NCI-H2081 treated with DMSO at 0.1 percent for 48 hours (cell line): ENCODE results near the gene TP53BP2.
A peak's percentile ranks its signal among the peaks of the same experiment; 100 is the strongest.
"Not testable (repeated sequence)": the region's sequence is repeated elsewhere in the genome, so short reads cannot be mapped to it uniquely, and the experiment has no call there.

ENCODE experiments used
- DNase-seq: peaks from one replicate; lab custom pipeline; 2025; lab: John Stamatoyannopoulos, UW

Gene TP53BP2

GRCh38 chr1:223761411-223761810, 84.3 kb downstream of the TP53BP2 start:
- no peak for DNase-seq

DNA sequence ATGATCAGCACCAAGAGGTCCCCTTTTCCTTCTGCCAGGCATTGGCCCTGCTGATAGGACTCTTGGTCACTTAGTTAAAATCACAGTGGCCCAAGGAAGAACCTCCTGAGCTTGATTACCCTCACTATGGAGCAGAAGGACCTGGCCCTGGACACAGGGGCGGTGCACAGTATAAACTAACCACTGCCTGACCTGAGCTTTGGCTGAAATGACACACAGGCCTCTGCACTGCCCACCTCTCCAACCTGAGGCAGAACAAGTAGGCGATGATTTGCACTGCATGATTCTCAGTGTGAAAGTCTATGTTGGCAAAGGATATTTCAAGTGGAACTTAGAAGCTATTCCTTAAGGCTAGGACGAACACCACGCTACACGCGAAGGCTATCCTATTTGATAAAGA, 84.9 kb downstream of the TP53BP2 start:
- DNase-seq = no peak

- DNase-seq = no peak
Observed at GRCh38 chr1:223759273-223759672, 86.5 kb downstream of the TP53BP2 start.

GRCh38 chr1:223758734-223759133, 87.0 kb downstream of the TP53BP2 start:
- no peak for DNase-seq

DNA sequence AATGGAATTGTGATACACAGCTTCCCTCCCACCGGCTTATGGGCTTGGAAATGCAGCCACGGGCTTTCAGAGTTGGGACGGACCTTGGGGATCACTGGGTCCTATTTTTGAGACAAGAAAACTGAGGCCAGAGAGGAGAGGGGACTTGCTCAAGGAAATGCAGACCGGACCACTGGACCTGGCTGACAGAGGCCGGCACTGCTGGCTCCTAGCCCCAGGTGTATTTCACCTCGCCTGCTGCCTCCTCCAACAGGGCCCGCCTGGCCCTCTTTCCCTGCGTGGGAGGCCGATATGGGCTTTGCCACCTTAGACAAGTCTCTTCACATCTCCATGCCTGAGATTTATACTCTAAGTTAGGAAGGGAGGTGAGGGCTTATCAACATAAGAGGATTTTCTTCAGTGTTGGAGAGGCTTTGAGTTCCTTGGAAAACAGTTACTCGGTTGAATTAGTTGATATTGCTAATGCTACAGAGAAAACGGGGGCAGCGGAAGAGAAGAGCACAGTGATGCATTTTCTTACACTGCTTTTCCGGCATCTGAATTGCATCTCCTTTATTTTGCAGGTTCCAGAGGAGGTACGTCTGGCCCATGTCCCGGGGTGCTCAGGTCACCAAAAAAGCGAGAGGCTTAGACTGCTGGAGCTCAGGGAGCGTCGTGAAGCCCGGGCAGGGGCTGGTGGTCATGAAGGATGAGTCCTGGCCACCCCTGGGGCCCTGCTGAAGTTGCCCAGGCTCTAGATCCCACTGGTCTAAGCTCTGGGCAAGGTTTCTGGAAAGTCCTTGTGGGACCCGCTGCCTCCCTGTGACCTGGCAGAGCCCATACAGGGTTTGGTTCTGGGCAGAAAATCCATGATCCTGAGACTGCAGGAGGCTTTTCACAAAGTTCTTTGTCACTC, 88.7 kb downstream of the TP53BP2 start:
- DNase-seq = no peak

DNA sequence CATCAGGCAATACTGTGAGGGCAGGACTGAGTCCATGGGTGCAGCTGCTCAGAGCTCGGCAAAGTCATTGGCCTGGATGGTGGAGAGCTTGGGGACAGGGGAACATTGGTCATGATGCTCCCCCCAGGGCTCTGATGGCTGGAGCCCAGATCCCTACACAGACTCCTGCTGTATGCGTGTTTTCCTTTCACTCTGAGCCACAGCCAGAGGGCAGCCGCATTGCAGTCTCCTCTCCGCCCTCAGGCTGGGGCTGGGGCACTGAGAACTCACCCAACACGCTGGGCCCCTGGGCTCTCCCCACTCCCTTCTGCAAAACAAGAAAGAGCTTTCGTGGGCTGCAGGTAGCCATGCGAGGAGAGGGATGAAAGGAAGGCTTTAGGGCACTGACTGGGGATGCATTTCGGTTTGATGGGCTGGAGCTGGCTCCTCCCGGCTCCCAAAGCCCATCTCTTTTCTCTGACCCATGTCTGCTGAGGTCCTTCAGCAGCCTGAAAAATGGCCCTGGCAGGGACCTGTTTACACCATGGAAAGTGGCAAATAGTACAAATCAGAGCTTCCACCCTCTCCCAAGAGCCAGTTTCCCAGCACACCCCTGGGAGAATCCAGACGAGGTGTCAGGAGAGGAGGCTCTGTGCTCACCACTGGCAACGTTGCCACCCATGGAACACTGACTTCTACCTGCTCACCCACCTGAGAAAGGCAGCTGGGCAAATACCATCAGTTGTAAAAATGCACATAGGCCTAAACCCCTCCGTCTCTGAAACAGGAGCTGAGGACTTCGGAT, 89.6 kb downstream of the TP53BP2 start:
- no peak for DNase-seq

DNA sequence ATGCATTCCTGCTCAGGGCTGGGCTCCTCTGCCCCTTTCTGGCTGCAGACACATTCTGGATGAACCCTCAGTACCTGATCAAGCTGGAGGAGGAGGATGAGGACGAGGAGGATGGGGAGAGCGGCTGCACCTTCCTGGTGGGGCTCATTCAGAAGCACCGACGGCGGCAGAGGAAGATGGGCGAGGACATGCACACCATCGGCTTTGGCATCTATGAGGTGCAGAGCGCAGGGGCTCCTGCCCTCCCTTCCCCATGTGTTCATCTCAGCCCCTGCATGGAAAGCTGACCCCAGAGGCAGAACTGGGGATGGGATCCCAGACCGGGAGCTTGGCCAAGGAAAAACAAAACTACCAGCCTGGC, 90.3 kb downstream of the TP53BP2 start:
- no peak for DNase-seq

DNA sequence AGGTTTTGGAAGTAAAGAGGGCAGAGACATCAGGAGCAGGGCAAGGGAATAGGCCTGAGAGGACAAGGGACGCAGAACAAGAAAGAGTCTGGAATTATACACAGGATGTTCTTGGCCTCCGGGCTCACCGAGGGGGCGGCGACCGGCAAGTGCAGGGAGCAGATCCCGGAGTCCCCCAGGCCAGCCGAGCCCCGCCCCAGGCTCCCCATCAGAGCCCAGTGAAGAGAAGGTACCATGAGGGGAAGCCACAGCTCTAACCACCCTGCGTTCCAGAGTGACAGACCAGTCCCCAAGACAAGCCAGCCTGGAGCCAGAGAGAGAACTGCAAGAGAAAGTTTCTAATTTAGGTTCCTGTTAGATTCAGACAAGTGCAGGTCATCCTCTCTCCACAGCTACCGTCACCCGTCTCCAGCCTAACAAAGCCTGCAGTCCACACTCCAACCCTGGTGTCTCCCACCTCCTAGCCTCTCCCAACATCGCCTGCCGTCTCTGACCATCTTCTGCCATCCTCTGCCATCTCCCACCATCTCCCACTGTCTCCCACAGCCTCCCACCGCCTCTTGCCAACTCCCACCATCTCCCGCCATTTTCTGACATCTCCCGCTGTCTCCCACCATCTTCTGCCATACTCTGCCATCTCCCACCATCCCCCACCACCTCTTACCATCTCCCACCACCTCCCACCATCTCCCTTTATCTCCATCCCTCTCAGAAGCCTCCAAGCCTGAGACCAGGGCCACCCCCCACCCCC, 90.9 kb downstream of the TP53BP2 start:
- DNase-seq = no peak

GRCh38 chr1:223752721-223753515, 92.8 kb downstream of the TP53BP2 start:
- no peak for DNase-seq

GRCh38 chr1:223751696-223752095, 94.1 kb downstream of the TP53BP2 start:
- no peak for DNase-seq

GRCh38 chr1:223750730-223751570, 94.8 kb downstream of the TP53BP2 start:
- no peak for DNase-seq

- DNase-seq = no peak
Observed at GRCh38 chr1:223748773-223749733, 96.7 kb downstream of the TP53BP2 start.

GRCh38 chr1:223748405-223748772, 97.4 kb downstream of the TP53BP2 start:
- DNase-seq = no peak

GRCh38 chr1:223747838-223748335, 97.9 kb downstream of the TP53BP2 start:
- no peak for DNase-seq

DNA sequence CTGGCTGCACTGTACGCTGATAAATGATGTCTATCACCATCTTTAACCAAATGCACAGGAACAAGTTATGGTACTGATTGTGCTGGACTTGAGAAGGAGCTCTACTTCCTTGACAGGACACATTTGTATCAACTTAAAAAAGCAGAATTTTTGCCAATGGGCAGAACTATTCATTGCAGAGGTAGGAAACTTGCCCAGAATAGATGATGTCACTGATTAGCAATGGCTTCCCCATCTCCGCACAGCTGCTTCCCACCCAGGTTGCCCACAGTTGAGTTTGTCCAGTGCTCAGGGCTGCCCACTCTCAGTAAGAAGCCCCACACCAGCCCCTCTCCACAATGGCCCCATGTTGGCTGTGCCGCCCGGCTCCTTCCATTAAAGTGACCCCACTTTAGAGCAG, 100.0 kb downstream of the TP53BP2 start:
- DNase-seq = no peak

DNA sequence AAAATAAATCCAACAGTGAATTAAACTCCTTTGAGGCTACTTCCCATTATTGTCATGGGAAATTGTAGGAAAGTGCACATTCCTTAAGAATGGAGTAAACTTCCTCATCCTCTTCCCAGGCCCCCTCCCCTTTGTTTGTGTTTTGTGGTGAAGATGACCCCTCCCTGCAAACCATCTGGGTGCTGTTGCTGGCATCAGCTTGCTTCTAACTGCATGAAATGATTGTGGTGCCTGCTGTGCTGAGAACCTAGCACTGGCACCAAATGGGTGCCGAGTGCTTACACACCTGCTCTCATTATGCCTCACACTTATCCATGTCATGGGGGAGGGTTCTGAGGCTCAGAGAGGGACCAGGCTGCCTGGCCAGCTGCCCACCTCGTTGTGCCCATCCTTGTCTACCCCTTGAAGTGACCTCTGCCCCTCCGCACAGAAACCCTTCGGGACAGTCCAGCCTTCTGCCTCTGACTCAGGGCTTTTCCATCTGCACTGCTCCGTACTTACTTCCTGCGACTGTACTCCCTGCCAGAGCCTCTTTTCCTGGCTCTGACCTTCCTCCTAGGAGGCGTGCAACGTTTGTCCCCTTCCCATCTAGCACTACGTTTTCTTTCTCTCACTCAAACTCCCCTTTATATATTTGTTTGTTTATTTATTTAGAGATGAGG, 102.8 kb downstream of the TP53BP2 start:
- peak; percentile 69 for DNase-seq

- DNase-seq = no peak
Observed at GRCh38 chr1:223741861-223742260, 103.9 kb downstream of the TP53BP2 start.

DNA sequence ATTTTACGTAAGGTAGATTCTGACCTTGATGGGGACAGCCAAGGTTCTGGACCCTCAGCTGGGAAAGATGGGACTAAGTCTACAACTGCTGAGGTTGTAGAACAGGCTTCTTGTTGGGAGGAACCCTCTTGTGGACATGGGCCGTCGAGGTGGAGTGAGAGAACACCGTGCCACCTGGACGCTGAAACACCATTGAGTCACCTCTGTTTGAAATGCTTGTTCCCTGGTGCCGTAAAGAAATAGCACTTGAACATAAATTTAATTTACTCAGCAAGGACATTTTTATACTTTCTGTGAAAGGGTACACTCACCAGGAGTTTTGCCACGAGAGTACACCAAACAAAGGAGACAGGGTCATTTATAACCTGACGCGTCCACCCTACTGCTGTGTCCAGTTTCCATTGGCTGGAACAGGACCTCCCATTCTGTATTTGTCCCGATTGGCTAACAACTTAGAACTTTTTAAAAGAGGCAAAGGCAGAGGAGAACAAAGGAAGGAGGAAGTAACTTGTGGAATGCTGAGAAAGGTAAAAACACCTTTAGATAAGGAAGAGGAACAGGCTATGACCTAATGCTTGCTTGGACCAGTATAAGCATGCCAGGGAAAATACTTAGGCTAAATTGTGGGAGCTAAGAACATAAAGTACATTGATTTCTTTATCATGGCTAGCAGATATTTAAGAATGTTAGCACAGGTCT, 105.6 kb downstream of the TP53BP2 start:
- not testable (repeated sequence) for DNase-seq
